ENCODE data around the gene MMP8.

The MMP8 gene

DNA sequence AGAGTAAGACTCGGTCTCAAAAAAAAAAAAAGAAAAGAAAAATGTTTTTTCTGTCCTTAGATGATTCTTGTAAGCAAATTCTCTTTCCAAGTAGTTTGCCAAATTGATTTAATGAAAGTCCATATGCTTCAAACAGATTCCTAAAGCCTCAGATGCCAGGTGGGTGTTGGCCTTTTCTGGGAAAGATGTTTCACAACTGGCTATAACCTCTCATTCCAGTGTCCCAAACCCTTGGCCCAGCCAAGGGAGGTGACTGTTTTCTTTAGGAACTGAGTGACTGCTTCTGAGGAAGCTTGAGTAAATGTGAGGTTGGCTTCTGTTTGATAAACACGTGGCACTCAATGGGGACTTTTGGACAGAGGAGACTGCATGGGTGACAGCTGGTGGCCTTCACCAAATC, 46.7 kb downstream of the MMP8 start:
- H3K4me3 ChIP-seq (ENCODE audit: low read depth, low read length): no peak overlapping the region
- no peak for TF ChIP-seq ZNF23 (tag by site-specific recombination; IDR thresholded peaks at IDR 0.05; ENCODE audit: borderline replicate concordance)
- no peak for TF ChIP-seq ZBTB48 (tag by site-specific recombination; IDR thresholded peaks at IDR 0.05)
- H3K4me1 ChIP-seq (ENCODE audit: control insufficient read depth, insufficient read depth, low read length): no peaks in the 10 kb centered on the region
- CTCF ChIA-PET: interaction anchor here (2.6 kb wide), 1 partner anchor 11 kb away, joined by 11 read pairs; no protein-coding TSS in a partner anchor
- H3K9me3 ChIP-seq (ENCODE audit: control insufficient read depth, insufficient read depth, low read depth, low read length): no peaks in the 10 kb centered on the region
- H3K36me3 ChIP-seq (ENCODE audit: control insufficient read depth in 2 of 2, insufficient read depth in 1 of 2, low read length in 2 of 2): no peaks in the 10 kb centered on the region
- POLR2A ChIA-PET: no interaction called here
- H3K27ac ChIP-seq (ENCODE audit: extremely low read depth, low read depth, low read length): no peak overlapping the region

DNA sequence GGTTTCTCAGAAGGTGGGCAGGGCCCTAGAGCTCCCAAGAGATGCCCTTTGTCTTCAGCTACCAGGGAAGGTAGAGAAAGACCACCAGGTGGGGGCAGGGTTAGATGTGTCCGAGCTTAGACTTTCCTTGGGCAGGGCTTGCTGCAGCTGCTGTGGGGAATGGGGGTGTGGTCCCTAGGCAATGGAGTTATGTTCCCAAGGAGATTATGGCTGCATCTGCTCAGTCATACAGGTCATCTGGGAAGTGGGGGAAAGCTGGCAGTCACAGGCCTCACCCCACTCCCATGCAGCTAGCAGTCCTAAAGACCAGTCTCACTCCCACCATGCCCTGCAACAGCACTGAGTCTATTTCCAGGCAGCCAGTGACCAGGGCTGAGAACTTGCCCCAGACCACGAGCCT, 48.7 kb downstream of the MMP8 start:
- H3K27ac ChIP-seq (ENCODE audit: extremely low read depth, low read depth, low read length): no peak overlapping the region
- CTCF ChIA-PET: interaction anchor here (2.0 kb wide), 1 partner anchor 10 kb away, joined by 7 read pairs; no protein-coding TSS in a partner anchor

GRCh38 chr11:102669664-102670063, 55.1 kb downstream of the MMP8 start:
- Histone ChIP-seq H3K27ac (ENCODE audit: extremely low read depth, low read depth, low read length) (no peak overlapping the region), H3K9me3 (ENCODE audit: control insufficient read depth, insufficient read depth, low read depth, low read length) (no peaks in the 10 kb centered on the region), H3K36me3 (ENCODE audit: control insufficient read depth in 2 of 2, insufficient read depth in 1 of 2, low read length in 2 of 2) (no peaks in the 10 kb centered on the region), H3K4me1 (ENCODE audit: control insufficient read depth, insufficient read depth, low read length) (no peaks in the 10 kb centered on the region), H3K4me3 (ENCODE audit: low read depth, low read length) (no peak overlapping the region)
- no peak for TF ChIP-seq ZNF561 (tag by site-specific recombination; IDR thresholded peaks at IDR 0.05; ENCODE audit: borderline replicate concordance)
- no peak for TF ChIP-seq RBAK (tag by site-specific recombination; IDR thresholded peaks at IDR 0.05)
- TF ChIP-seq ZNF335 (tag by site-specific recombination; conservative IDR thresholded peaks at IDR 0.05): no peak
- no peak for TF ChIP-seq ZNF223 (tag by site-specific recombination; IDR thresholded peaks at IDR 0.05)
- TF ChIP-seq SALL2 (tag by site-specific recombination; IDR thresholded peaks at IDR 0.05; ENCODE audit: borderline replicate concordance): no peak
- no peak for TF ChIP-seq ZNF76 (tag by site-specific recombination; IDR thresholded peaks at IDR 0.05; ENCODE audit: borderline replicate concordance, low read depth)
- TF ChIP-seq YY2 (tag by site-specific recombination; IDR thresholded peaks at IDR 0.05): no peak
- no peak for TF ChIP-seq HOXC10 (CRISPR knock-in tag; IDR thresholded peaks at IDR 0.05)
- TF ChIP-seq ZNF146 (tag by site-specific recombination; IDR thresholded peaks at IDR 0.05): no peak
- no peak for TF ChIP-seq ZNF24 (tag by site-specific recombination; IDR thresholded peaks at IDR 0.05)
- no peak for TF ChIP-seq ZNF473 (tag by site-specific recombination; IDR thresholded peaks at IDR 0.05)
- TF ChIP-seq ZNF580 (tag by site-specific recombination; IDR thresholded peaks at IDR 0.05): no peak
- no peak for TF ChIP-seq ZNF677 (tag by site-specific recombination; IDR thresholded peaks at IDR 0.05)
- no peak for TF ChIP-seq ZNF37A (tag by site-specific recombination; IDR thresholded peaks at IDR 0.05)
- no peak for TF ChIP-seq ZFP41 (tag by site-specific recombination; IDR thresholded peaks at IDR 0.05; ENCODE audit: borderline replicate concordance)
- no peak for TF ChIP-seq ZIC2 (tag by site-specific recombination; IDR thresholded peaks at IDR 0.05)
- TF ChIP-seq ZNF777 (tag by site-specific recombination; IDR thresholded peaks at IDR 0.05; ENCODE audit: borderline replicate concordance): no peak
- no peak for TF ChIP-seq ZNF629 (tag by site-specific recombination; IDR thresholded peaks at IDR 0.05)
- TF ChIP-seq ZNF626 (tag by site-specific recombination; IDR thresholded peaks at IDR 0.05): no peak
- no peak for TF ChIP-seq ZNF707 (tag by site-specific recombination; IDR thresholded peaks at IDR 0.05)
- ChIA-PET POLR2A (no interaction called here), CTCF (interaction anchor here (0.5 to 0.7 kb wide), 5 partner anchors 49 to 404 kb away, joined by 3 read pairs; no protein-coding TSS in a partner anchor)

More for the DNA sequence above, 48.7 kb downstream of the MMP8 start:
- POLR2A ChIA-PET: no interaction called here
- H3K36me3 ChIP-seq (ENCODE audit: control insufficient read depth in 2 of 2, insufficient read depth in 1 of 2, low read length in 2 of 2): no peaks in the 10 kb centered on the region
- TF ChIP-seq ZNF354C (tag by site-specific recombination; IDR thresholded peaks at IDR 0.05; ENCODE audit: borderline replicate concordance, low read depth): no peak
- no peak for TF ChIP-seq TCF7L2 (IDR thresholded peaks at IDR 0.05; ENCODE audit: borderline replicate concordance, low read depth, low read length)
- TF ChIP-seq ZNF112 (tag by site-specific recombination; IDR thresholded peaks at IDR 0.05): no peak
- no peak for TF ChIP-seq ZNF214 (tag by site-specific recombination; IDR thresholded peaks at IDR 0.05; ENCODE audit: borderline replicate concordance)
- TF ChIP-seq ZSCAN30 (tag by site-specific recombination; IDR thresholded peaks at IDR 0.05): no peak
- TF ChIP-seq ZNF561 (tag by site-specific recombination; IDR thresholded peaks at IDR 0.05; ENCODE audit: borderline replicate concordance): no peak
- no peak for TF ChIP-seq KLF10 (tag by site-specific recombination; IDR thresholded peaks at IDR 0.05)
- TF ChIP-seq ZNF416 (tag by site-specific recombination; IDR thresholded peaks at IDR 0.05): no peak
- TF ChIP-seq ZNF843 (tag by site-specific recombination; IDR thresholded peaks at IDR 0.05): no peak
- TF ChIP-seq ZNF645 (tag by site-specific recombination; IDR thresholded peaks at IDR 0.05): no peak
- TF ChIP-seq ZNF548 (tag by site-specific recombination; IDR thresholded peaks at IDR 0.05): no peak
- TF ChIP-seq ZNF133 (tag by site-specific recombination; IDR thresholded peaks at IDR 0.05): no peak
- TF ChIP-seq ZNF433 (tag by site-specific recombination; IDR thresholded peaks at IDR 0.05; ENCODE audit: low read depth): no peak
- no peaks in the 10 kb centered on the region for H3K9me3 ChIP-seq (ENCODE audit: control insufficient read depth, insufficient read depth, low read depth, low read length)
- no peaks in the 10 kb centered on the region for H3K4me1 ChIP-seq (ENCODE audit: control insufficient read depth, insufficient read depth, low read length)
- no peak overlapping the region for H3K4me3 ChIP-seq (ENCODE audit: low read depth, low read length)

Measured in HEK293 (cell line).